Endothelial cell of umbilical vein (primary cell): ENCODE measurements around the gene STAT4. TPM values are rescaled to one million over a fixed set of nuclear protein-coding genes. Genes with fewer than 3 reads are reported as not detected.

Experiments
- BruUV-seq: library from RNA; stranded (reverse); fragments of 400-500 nt; replicated peaks from 2 replicates; lab custom pipeline; 2021; lab: Mats Ljungman, UMichigan
- CTCF ChIA-PET: fragments of 300-600, 350-600 bp; sonication (Branson Sonifier 250); formaldehyde crosslinking; loops from one replicate; lab custom pipeline; 2021; ENCODE audit warnings: antibody characterized with exemption, inconsistent platforms; lab: Charles Lee
- POLR2A ChIA-PET: fragments of 300-600, 350-600 bp; sonication (Branson Sonifier 250); formaldehyde crosslinking; loops from one replicate; lab custom pipeline; 2021; ENCODE audit warnings: antibody characterized with exemption, inconsistent platforms; lab: Charles Lee
- DNase-seq: peaks from one replicate; pipeline ENCODE4 v3.0.0-alpha.2; 2011; ENCODE audit warnings: low read depth, low spot score
- FAIRE-seq: peaks from 2 replicates; lab custom pipeline; 2011; peaks lifted over from hg19 to GRCh38; lab: Jason Lieb, UNC
- H2AFZ ChIP-seq: 2 replicates; pipeline ENCODE4 v1.6.0; 2012; ENCODE audit warnings: low read depth, low read length, control low read depth, inconsistent platforms
- H3K27ac ChIP-seq: 2 replicates; pipeline ENCODE4 v1.5.1; 2011; ENCODE audit warnings: low read depth, mild to moderate bottlenecking, control low read depth, low read length, moderate library complexity; ENCODE audit not compliant: insufficient read depth
- H3K27me3 ChIP-seq, 2 experiments: 2 replicates each; pipeline versions ENCODE4 v1.6.0 to v1.6.1; 2011; ENCODE audit warnings: low read length in 2 of 2, mixed read lengths in 1 of 2; ENCODE audit not compliant: control insufficient read depth in 2 of 2, insufficient read depth in 2 of 2
- H3K36me3 ChIP-seq, 2 experiments: 2 replicates in 1 of 2; 3 replicates in 1 of 2; pipeline ENCODE4 v1.5.1; 2011; ENCODE audit warnings: low read length in 2 of 2, mild to moderate bottlenecking in 1 of 2, moderate library complexity in 1 of 2; ENCODE audit not compliant: control insufficient read depth in 2 of 2, insufficient read depth in 2 of 2; ENCODE audit errors: extremely low read depth in 1 of 2
- H3K4me1 ChIP-seq: 3 replicates; pipeline ENCODE4 v1.5.1; 2011; ENCODE audit warnings: mild to moderate bottlenecking, low read length; ENCODE audit not compliant: control insufficient read depth, insufficient read depth; ENCODE audit errors: extremely low read depth
- H3K4me2 ChIP-seq: 2 replicates; pipeline ENCODE4 v1.6.1; 2011; ENCODE audit warnings: low read length, control low read depth, mixed read lengths; ENCODE audit not compliant: insufficient read depth
- H3K4me3 ChIP-seq, 3 experiments: fragments of 200-600 bp in 1 of 3; sonication (generic), shearing (Covaris generic) in 1 of 3; replicated peaks in 1 of 3; 2 replicates each; pipeline ENCODE4 v1.5.1; 2011 to 2016; ENCODE audit warnings: control low read depth in 3 of 3, low read length in 3 of 3, mild to moderate bottlenecking in 2 of 3, inconsistent platforms in 1 of 3, low read depth in 1 of 3, moderate library complexity in 1 of 3; ENCODE audit not compliant: insufficient read depth in 1 of 3
- H3K79me2 ChIP-seq: 2 replicates; pipeline ENCODE4 v1.6.0; 2012; ENCODE audit warnings: low read length, inconsistent platforms; ENCODE audit not compliant: control insufficient read depth, insufficient read depth
- H3K9ac ChIP-seq: replicated peaks from 2 replicates; pipeline ENCODE3; 2011; ENCODE audit warnings: low read length, control low read depth; ENCODE audit not compliant: insufficient read depth; ENCODE audit errors: extremely low read depth
- H3K9me1 ChIP-seq: replicated peaks from 3 replicates; pipeline ENCODE4 v1.6.0; 2011; ENCODE audit warnings: mild to moderate bottlenecking, low read length; ENCODE audit not compliant: control insufficient read depth, insufficient read depth; ENCODE audit errors: extremely low read depth
- H3K9me3 ChIP-seq: replicated peaks from 2 replicates; pipeline ENCODE4 v1.5.1; 2012; ENCODE audit warnings: low read length, inconsistent platforms; ENCODE audit not compliant: control insufficient read depth, insufficient read depth
- H4K20me1 ChIP-seq: replicated peaks from 2 replicates; pipeline ENCODE3; 2011; ENCODE audit warnings: mild to moderate bottlenecking, low read length; ENCODE audit not compliant: control insufficient read depth, insufficient read depth; ENCODE audit errors: extremely low read depth
- CTCF ChIP-seq, 2 donors: IDR thresholded peaks; 1 replicate in 1 of 2; 2 replicates in 1 of 2; pipeline ENCODE4 v1.5.1; 2011; ENCODE audit warnings: low read length in 2 of 2, mild to moderate bottlenecking in 2 of 2, moderate library complexity in 2 of 2, control low read depth in 1 of 2, inconsistent platforms in 1 of 2, low read depth in 1 of 2; ENCODE audit not compliant: insufficient read depth in 1 of 2; ENCODE audit errors: extremely low read depth in 1 of 2
- EZH2 ChIP-seq: IDR thresholded peaks from 2 replicates; pipeline ENCODE4 v1.6.1; 2012; ENCODE audit warnings: borderline replicate concordance, low read depth, mild to moderate bottlenecking, moderate library complexity, low read length, inconsistent platforms; ENCODE audit not compliant: severe bottlenecking
- FOS ChIP-seq: IDR thresholded peaks from 2 replicates; pipeline ENCODE4 v1.6.1; 2011; ENCODE audit warnings: mild to moderate bottlenecking, low read length, moderate library complexity, borderline replicate concordance; ENCODE audit not compliant: insufficient read depth
- GATA2 ChIP-seq: IDR thresholded peaks from 2 replicates; pipeline ENCODE4 v1.7.0; 2011; ENCODE audit warnings: low read depth, mild to moderate bottlenecking, moderate library complexity, mixed read lengths, low read length; ENCODE audit not compliant: insufficient read length, insufficient read depth
- JUN ChIP-seq: IDR thresholded peaks from 2 replicates; pipeline ENCODE4 v1.6.1; 2011; ENCODE audit warnings: borderline replicate concordance, low read depth; ENCODE audit not compliant: insufficient read length, insufficient read depth
- MAX ChIP-seq: IDR thresholded peaks from 2 replicates; pipeline ENCODE4 v1.6.1; 2011; ENCODE audit not compliant: insufficient read depth, insufficient read length
- MYC ChIP-seq: IDR thresholded peaks from one replicate; pipeline ENCODE4 v1.6.1; 2011; ENCODE audit warnings: mild to moderate bottlenecking, low read depth, low read length
- POLR2A ChIP-seq: IDR thresholded peaks from 2 replicates; pipeline ENCODE4 v1.6.1; 2012; ENCODE audit warnings: low read depth, mild to moderate bottlenecking, control low read depth, low read length
- POLR2AphosphoS5 ChIP-seq: IDR thresholded peaks from 2 replicates; pipeline ENCODE4 v1.6.1; 2012; ENCODE audit warnings: low read depth, mild to moderate bottlenecking, control low read depth, low read length, moderate library complexity; ENCODE audit not compliant: insufficient read depth
- dilution Hi-C: fragments of 300-500 bp; cut with MboI; formaldehyde crosslinking; loops from one replicate; pipeline ENCODE4 v1.15.0; 2019; ENCODE audit warnings: low sequenced_read_pairs; ENCODE audit not compliant: extremely low pct_ligation_motif_present
- intact Hi-C: fragments of 100-400 bp; cut with micrococcal nuclease; formaldehyde crosslinking; loops from one replicate; pipeline ENCODE4 v1.10.0; 2022
- polyA plus RNA-seq, 4 experiments: library from polyadenylated mRNA; depleted of rRNA in 3 of 4; stranded (reverse) in 3 of 4; unstranded in 1 of 4; fragments of >200 nt; gene quantifications; 2 replicates each; pipeline versions ENCODE4 v1.2.1 to v1.2.3, GENCODE V29; 2011 to 2012; ENCODE audit warnings: missing spikeins in 1 of 4
- total RNA-seq: library from RNA; stranded (reverse); gene quantifications from 2 replicates; pipeline ENCODE4 v1.2.3, GENCODE V29; 2021

The STAT4 gene
- total and polyA plus RNA-seq, 2 donors (not counting 3 experiments of a cell fraction or from before 2014, with no cell fraction given) = 0.46 to 1.2 TPM

GRCh38 chr2:191143791-191144190, 7.0 kb downstream of the STAT4 start:
- no TSS peak for BruUV-seq
- Histone ChIP-seq H2AFZ (no peak overlapping the region), H3K9ac (no peak overlapping the region), H3K79me2 (no peaks in the 10 kb centered on the region), H3K27ac (no peak overlapping the region), H4K20me1 (no peaks in the 10 kb centered on the region), H3K4me2 (no peak overlapping the region), H3K9me3 (no peaks in the 10 kb centered on the region), H3K27me3 (peaks cover 3 to 7% of the 10 kb centered on the region in 2 experiments), H3K36me3 (no peaks in the 10 kb centered on the region), H3K9me1 (no peaks in the 10 kb centered on the region), H3K4me3 (no peak overlapping the region), H3K4me1 (no peaks in the 10 kb centered on the region)
- ChIA-PET CTCF (interaction anchor here (1.9 to 2.3 kb wide), 2 partner anchors 12 to 21 kb away, joined by 4 to 10 read pairs; no protein-coding TSS in a partner anchor), POLR2A (no interaction called here)
- TF ChIP-seq JUN (no peak), EZH2 (no peak), GATA2 (no peak), FOS (no peak), POLR2AphosphoS5 (no peak), MAX (no peak), MYC (no peak), POLR2A (no peak), CTCF (IDR thresholded peaks at IDR 0.05; ENCODE audit: extremely low read depth in 1 of 2, insufficient read depth in 1 of 2, low read depth in 1 of 2, low read length in 2 of 2) (no peak)
- FAIRE-seq = no peak
- no peak for DNase-seq
- dilution Hi-C loops = no loop called here
- intact Hi-C loops = no loop called here
